Effector memory CD8-positive, alpha-beta T cell (primary cell): Measurements from ENCODE around the gene DMRTA1.
A peak's percentile ranks its signal among the peaks of the same experiment; 100 is the strongest.
"Not testable (repeated sequence)": the region's sequence is repeated elsewhere in the genome, so short reads cannot be mapped to it uniquely, and the experiment has no call there.

Experiments
- ATAC-seq: fragments of 150-1000 bp; cut with Tn5 transposase; replicated peaks from 2 replicates; pipeline ENCODE4 v1.10.0; 2021; ENCODE audit warnings: mild to moderate bottlenecking, moderate library complexity
- DNase-seq, 3 experiments: peaks; one replicate each; pipeline ENCODE4 v3.0.0; 2021
- H3K27ac Mint-ChIP-seq, 2 donors: one replicate each; pipeline ENCODE4 v1.8.0; 2022; ENCODE audit warnings: mild to moderate bottlenecking in 2 of 2, mixed read lengths in 2 of 2, moderate library complexity in 2 of 2
- H3K27me3 Mint-ChIP-seq, 2 donors: one replicate each; pipeline ENCODE4 v1.8.0; 2022; ENCODE audit warnings: mixed read lengths in 2 of 2
- H3K36me3 Mint-ChIP-seq: one replicate; pipeline ENCODE4 v1.8.0; 2022; ENCODE audit warnings: mild to moderate bottlenecking, moderate library complexity, mixed read lengths; ENCODE audit not compliant: insufficient read depth
- H3K4me1 Mint-ChIP-seq, 2 donors: one replicate each; pipeline ENCODE4 v1.8.0; 2022; ENCODE audit warnings: low read depth in 2 of 2, mixed read lengths in 2 of 2
- H3K4me3 Mint-ChIP-seq, 2 donors: one replicate each; pipeline ENCODE4 v1.8.0; 2022; ENCODE audit warnings: mild to moderate bottlenecking in 2 of 2, mixed read lengths in 2 of 2, moderate library complexity in 2 of 2
- H3K9me3 Mint-ChIP-seq, 2 donors: one replicate each; pipeline ENCODE4 v1.8.0; 2022; ENCODE audit warnings: mixed read lengths in 2 of 2

DMRTA1 gene

GRCh38 chr9:22440841-22441240 lies 5.8 kb upstream of the DMRTA1 start:
- Mint-ChIP-seq H3K4me3 (no peak overlapping the region), H3K36me3 (no peaks in the 10 kb centered on the region), H3K27me3 (peaks cover 16 to 30% of the 10 kb centered on the region in 2 donors), H3K4me1 (no peaks in the 10 kb centered on the region), H3K27ac (no peak overlapping the region), H3K9me3 (peaks cover 0 to 6% of the 10 kb centered on the region in 2 donors)
- DNase-seq, result no peak
- ATAC-seq, result no peak

GRCh38 chr9:22446950-22447617 lies 460 bp downstream of the DMRTA1 start:
- peaks cover 3% of the 10 kb centered on the region for H3K36me3 Mint-ChIP-seq
- peaks cover 0 to 2% of the 10 kb centered on the region in 2 donors for H3K4me1 Mint-ChIP-seq
- H3K9me3 Mint-ChIP-seq, result no peaks in the 10 kb centered on the region
- peak overlapping the region in 1 of 2 donors; percentile 60 for H3K4me3 Mint-ChIP-seq
- DNase-seq, result no peak
- peaks cover 40 to 47% of the 10 kb centered on the region in 2 donors for H3K27me3 Mint-ChIP-seq
- no peak overlapping the region for H3K27ac Mint-ChIP-seq
- peak; percentile 68 for ATAC-seq

- no peak for DNase-seq
- no peak overlapping the region for H3K27ac Mint-ChIP-seq
- no peak for ATAC-seq
- peak overlapping the region in 1 of 2 donors; percentile 41 for H3K4me3 Mint-ChIP-seq
- H3K27me3 Mint-ChIP-seq, result peaks cover 40 to 47% of the 10 kb centered on the region in 2 donors
- peaks cover 3% of the 10 kb centered on the region for H3K36me3 Mint-ChIP-seq
- no peaks in the 10 kb centered on the region for H3K9me3 Mint-ChIP-seq
- H3K4me1 Mint-ChIP-seq, result peaks cover 0 to 2% of the 10 kb centered on the region in 2 donors
Observed at GRCh38 chr9:22447618-22448305, 1.1 kb downstream of the DMRTA1 start.

GRCh38 chr9:22449719-22450118 lies 3.1 kb downstream of the DMRTA1 start:
- H3K9me3 Mint-ChIP-seq, result no peaks in the 10 kb centered on the region
- no peak overlapping the region for H3K4me3 Mint-ChIP-seq
- no peak for ATAC-seq
- H3K36me3 Mint-ChIP-seq, result peaks cover 3% of the 10 kb centered on the region
- DNase-seq, result no peak
- H3K27me3 Mint-ChIP-seq, result peaks cover 35 to 47% of the 10 kb centered on the region in 2 donors
- H3K27ac Mint-ChIP-seq, result no peak overlapping the region
- H3K4me1 Mint-ChIP-seq, result peaks cover 0 to 2% of the 10 kb centered on the region in 2 donors

GRCh38 chr9:22452415-22453010 lies 5.9 kb downstream of the DMRTA1 start:
- Mint-ChIP-seq H3K27me3 (peaks cover 28 to 43% of the 10 kb centered on the region in 2 donors), H3K4me1 (no peaks in the 10 kb centered on the region), H3K4me3 (no peak overlapping the region), H3K9me3 (no peaks in the 10 kb centered on the region), H3K36me3 (peaks cover 3% of the 10 kb centered on the region), H3K27ac (no peak overlapping the region)
- peak; percentile 59 for ATAC-seq
- DNase-seq, result peak in 2 of 3 experiments; percentile 12 to 23

GRCh38 chr9:22454016-22454415 lies 7.4 kb downstream of the DMRTA1 start:
- Mint-ChIP-seq H3K4me3 (no peak overlapping the region), H3K4me1 (no peaks in the 10 kb centered on the region), H3K9me3 (no peaks in the 10 kb centered on the region), H3K27me3 (peaks cover 32 to 36% of the 10 kb centered on the region in 2 donors), H3K27ac (no peak overlapping the region), H3K36me3 (peaks cover 3% of the 10 kb centered on the region)
- ATAC-seq (no peak), DNase-seq (no peak)

GRCh38 chr9:22455181-22455580 lies 8.6 kb downstream of the DMRTA1 start:
- ATAC-seq (no peak), DNase-seq (no peak)
- no peaks in the 10 kb centered on the region for H3K9me3 Mint-ChIP-seq
- no peak overlapping the region for H3K4me3 Mint-ChIP-seq
- H3K36me3 Mint-ChIP-seq, result peaks cover 3% of the 10 kb centered on the region
- no peak overlapping the region for H3K27ac Mint-ChIP-seq
- H3K27me3 Mint-ChIP-seq, result peaks cover 32 to 41% of the 10 kb centered on the region in 2 donors
- H3K4me1 Mint-ChIP-seq, result no peaks in the 10 kb centered on the region

- Mint-ChIP-seq H3K4me3 (no peak overlapping the region), H3K36me3 (no peaks in the 10 kb centered on the region), H3K27ac (no peak overlapping the region), H3K27me3 (peaks cover 21 to 37% of the 10 kb centered on the region in 2 donors), H3K9me3 (no peaks in the 10 kb centered on the region), H3K4me1 (no peaks in the 10 kb centered on the region)
- ATAC-seq (no peak), DNase-seq (no peak)
Observed at GRCh38 chr9:22457448-22457847, 10.8 kb downstream of the DMRTA1 start.

GRCh38 chr9:22463205-22463604 lies 16.6 kb downstream of the DMRTA1 start:
- H3K9me3 Mint-ChIP-seq, result no peaks in the 10 kb centered on the region
- DNase-seq, result no peak
- no peak overlapping the region for H3K27ac Mint-ChIP-seq
- H3K36me3 Mint-ChIP-seq, result no peaks in the 10 kb centered on the region
- no peak for ATAC-seq
- peaks cover 1 to 22% of the 10 kb centered on the region in 2 donors for H3K27me3 Mint-ChIP-seq
- no peaks in the 10 kb centered on the region for H3K4me1 Mint-ChIP-seq
- no peak overlapping the region for H3K4me3 Mint-ChIP-seq

GRCh38 chr9:22469928-22470544 lies 23.4 kb downstream of the DMRTA1 start:
- Mint-ChIP-seq H3K27me3 (no peaks in the 10 kb centered on the region), H3K27ac (no peak overlapping the region), H3K36me3 (no peaks in the 10 kb centered on the region), H3K9me3 (no peaks in the 10 kb centered on the region), H3K4me1 (no peaks in the 10 kb centered on the region), H3K4me3 (no peak overlapping the region)
- DNase-seq (no peak), ATAC-seq (no peak)

- Mint-ChIP-seq H3K4me3 (no peak overlapping the region), H3K9me3 (peaks cover 4 to 10% of the 10 kb centered on the region in 2 donors), H3K27ac (no peak overlapping the region), H3K27me3 (no peaks in the 10 kb centered on the region), H3K4me1 (no peaks in the 10 kb centered on the region), H3K36me3 (no peaks in the 10 kb centered on the region)
- no peak for DNase-seq
- ATAC-seq, result no peak
Observed at GRCh38 chr9:22481566-22481965, 34.9 kb downstream of the DMRTA1 start.

GRCh38 chr9:22483528-22484070 lies 37.0 kb downstream of the DMRTA1 start:
- H3K4me1 Mint-ChIP-seq, result no peaks in the 10 kb centered on the region
- no peak for DNase-seq
- no peaks in the 10 kb centered on the region for H3K27me3 Mint-ChIP-seq
- H3K27ac Mint-ChIP-seq, result no peak overlapping the region
- no peaks in the 10 kb centered on the region for H3K36me3 Mint-ChIP-seq
- H3K4me3 Mint-ChIP-seq, result no peak overlapping the region
- H3K9me3 Mint-ChIP-seq, result peaks cover 4 to 10% of the 10 kb centered on the region in 2 donors
- no peak for ATAC-seq

- H3K4me1 Mint-ChIP-seq, H3K36me3 Mint-ChIP-seq: not testable (repeated sequence)
Observed at GRCh38 chr9:22496197-22496596, 49.6 kb downstream of the DMRTA1 start.

More at GRCh38 chr9:22496197-22496596, 49.6 kb downstream of the DMRTA1 start:
- H3K27ac Mint-ChIP-seq, DNase-seq, H3K4me3 Mint-ChIP-seq, ATAC-seq, H3K27me3 Mint-ChIP-seq, H3K9me3 Mint-ChIP-seq: not testable (repeated sequence)
